Stimulated activated CD8-positive, alpha-beta memory T cell treated with anti-CD3 and anti-CD28 coated beads, Interleukin-7, amount 100 ng/mL, for 1 hour (primary cell): ENCODE measurements around the gene ITLN1.
A peak's percentile ranks its signal among the peaks of the same experiment; 100 is the strongest.
"Not testable (repeated sequence)": the region's sequence is repeated elsewhere in the genome, so short reads cannot be mapped to it uniquely, and the experiment has no call there.

ENCODE experiments used
- DNase-seq, 2 donors: peaks; one replicate each; pipeline ENCODE4 v3.0.0-alpha.2; 2020; ENCODE audit warnings: low read depth in 2 of 2

The ITLN1 gene

DNA sequence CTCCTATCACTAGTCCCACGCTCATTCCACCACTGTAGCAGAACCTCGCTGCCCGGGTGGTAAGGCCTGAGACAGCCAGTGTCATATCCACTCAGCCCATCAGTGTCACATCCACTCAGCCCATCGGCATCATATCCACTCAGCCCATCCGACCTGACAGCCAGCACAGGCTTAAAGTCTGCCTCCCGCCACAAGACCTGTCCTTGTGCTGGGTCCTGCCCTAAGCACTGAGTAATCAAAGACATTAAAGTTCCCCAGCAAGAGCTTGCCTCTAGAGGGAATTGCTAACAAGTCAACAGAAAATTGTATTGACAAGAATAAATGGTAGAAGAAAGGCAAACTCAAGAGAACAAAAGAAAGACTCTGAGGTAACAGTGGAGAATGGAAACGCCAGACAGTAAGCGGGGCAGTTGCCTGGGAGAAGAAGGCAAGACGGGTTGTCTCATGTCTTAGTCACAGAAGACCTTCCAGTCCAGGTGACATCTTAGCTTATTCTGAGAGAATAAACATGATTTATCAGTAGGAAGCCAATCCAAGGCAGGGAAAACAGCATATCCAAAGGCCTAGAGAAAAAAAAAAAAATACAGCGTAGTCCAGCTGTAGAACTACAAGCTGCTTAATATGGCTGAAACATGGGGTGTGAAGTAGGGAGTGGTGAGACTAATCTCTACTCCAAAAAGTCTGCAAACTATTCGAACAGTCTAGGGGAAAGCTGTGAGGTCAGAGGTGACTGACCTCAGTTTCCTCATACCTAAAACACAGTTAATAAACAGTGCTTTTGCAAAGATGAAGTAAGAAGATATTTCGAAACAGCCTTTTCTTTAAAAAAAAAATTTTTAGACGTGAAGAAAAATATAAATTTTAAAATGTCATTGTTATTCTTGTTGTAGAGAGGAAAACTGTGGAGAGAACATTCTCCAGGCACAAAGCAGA lies 1.1 kb downstream of the ITLN1 start:
- no peak for DNase-seq

DNA sequence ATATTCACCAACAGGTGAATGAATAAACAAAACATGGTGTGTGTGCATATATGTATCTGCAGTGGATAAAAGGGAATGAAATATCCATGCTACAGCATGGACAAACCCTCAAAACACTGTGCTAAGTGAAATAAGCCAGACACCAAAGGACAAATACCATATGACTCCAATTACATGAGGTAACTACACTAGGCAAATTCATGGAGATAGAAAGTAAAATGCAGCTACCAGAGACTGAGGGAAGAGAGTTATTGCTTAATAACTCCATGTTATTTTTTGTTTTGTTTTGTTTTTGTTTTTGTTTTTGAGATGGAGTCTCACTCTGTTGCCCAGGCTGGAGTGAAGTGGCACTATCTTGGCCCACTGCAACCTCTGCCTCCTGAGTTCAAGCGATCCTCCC lies 2.4 kb downstream of the ITLN1 start:
- no peak for DNase-seq

DNA sequence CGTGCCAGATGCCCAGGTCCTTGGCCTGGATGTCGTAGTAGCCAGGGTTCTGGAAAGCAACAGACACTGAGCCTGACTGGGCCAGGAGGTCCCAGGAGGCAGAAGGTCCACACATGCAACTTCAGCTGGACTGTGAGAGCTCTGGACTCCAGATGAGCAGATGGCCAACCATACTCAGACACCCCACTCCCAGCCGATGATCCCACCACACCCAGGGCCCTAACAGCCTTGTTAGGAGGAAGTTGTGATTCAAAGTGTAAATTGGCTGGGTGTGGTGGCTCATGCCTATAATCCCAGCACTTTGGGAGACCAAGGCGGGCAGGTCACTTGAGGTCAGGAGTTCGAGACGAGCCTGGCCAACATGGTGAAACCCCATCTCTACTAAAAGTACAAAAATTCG lies 3.7 kb downstream of the ITLN1 start:
- not testable (repeated sequence) for DNase-seq

DNA sequence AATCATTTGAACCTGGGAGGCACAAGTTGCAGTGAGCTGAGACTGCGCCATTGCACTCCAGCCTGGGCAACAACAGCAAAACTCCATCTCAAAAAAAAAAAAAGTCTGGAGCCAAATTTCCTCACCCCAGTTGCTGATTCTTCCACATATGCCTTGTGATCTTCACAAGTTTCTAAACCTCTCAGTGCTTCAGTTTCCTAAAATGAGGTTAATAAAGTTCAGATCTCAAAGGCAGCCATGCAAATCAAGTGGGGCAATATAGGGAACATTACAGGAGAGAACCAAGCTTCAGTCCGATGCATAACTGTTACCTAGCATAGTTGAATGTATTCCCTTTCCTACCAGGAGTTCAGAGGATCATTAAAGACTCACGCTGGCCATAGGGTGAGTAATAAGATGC lies 4.8 kb downstream of the ITLN1 start:
- DNase-seq, result no peak

DNA sequence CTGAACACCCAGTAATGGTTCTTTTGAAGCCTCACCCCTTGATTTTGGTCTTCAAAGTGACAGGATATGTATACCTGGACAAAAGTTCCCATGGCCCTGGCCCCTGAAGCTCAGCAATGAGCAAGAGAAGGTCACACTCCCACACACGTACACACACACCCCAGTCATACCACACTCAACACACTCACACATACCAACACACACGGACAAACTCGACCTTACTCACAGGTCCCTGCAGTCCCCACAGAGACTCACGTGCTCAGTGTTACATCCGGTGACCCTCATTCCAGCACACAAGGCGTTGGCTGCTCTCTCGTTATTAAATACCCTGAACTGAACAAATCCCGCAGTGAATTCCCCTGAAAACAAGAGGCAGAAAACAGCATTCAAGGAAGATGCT lies 5.9 kb downstream of the ITLN1 start:
- DNase-seq, result no peak

DNA sequence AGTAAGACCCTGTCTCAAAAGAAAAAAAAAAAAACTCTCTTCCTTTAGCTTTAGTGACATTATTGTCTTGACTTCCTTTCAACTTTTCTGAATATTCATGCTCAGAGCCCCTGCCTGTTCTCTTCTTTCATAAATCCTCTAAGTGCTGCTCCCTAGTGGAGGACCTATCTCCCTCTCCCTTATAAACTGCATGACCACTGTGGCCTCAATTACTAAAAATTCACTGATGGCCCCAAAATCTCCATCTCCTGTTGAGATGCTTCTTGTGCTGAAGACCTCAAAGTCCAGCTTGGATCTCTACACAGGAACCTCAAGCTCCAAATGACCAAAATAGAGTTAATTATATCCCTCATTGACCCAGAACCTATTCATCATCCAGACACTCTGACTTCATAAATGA lies 7.8 kb downstream of the ITLN1 start:
- DNase-seq, result no peak

DNA sequence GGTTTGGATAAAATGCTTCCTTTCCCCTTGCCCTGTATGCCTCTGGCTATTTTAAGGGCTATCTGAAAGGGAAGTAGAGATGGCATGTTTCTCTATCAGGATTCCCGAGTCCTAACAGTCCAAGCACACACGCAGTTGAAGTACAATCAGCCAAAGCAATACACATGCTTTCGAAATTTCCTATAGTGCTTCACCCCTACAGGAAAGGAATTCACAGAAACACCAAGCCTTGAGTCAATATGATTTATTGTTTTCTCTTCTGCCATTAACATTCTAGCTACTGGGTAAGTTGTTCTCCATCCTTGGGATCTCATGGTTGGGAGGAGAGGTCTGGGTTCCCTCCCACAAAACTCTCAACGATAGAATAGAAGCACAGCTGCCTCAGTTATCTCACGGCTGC lies 8.7 kb downstream of the ITLN1 start:
- no peak for DNase-seq

DNA sequence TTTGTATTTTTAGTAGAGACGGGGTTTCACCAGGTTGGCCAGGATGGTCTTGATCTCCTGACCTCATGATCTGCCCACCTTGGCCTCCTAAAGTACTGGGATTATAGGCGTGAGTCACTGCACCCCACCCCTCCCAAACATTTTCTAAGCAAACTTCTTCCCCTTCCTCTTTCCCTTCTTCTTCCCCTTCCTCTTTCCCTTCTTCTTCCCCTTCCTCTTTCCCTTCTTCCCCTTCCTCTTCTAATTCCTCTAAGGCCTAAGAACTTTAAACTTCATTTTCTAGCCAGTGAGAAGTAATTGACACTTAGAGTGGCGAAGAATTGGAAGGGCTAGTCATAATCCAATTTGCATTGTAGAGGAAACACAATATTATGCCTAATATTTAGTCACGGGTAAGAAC lies 9.4 kb downstream of the ITLN1 start:
- not testable (repeated sequence) for DNase-seq

DNA sequence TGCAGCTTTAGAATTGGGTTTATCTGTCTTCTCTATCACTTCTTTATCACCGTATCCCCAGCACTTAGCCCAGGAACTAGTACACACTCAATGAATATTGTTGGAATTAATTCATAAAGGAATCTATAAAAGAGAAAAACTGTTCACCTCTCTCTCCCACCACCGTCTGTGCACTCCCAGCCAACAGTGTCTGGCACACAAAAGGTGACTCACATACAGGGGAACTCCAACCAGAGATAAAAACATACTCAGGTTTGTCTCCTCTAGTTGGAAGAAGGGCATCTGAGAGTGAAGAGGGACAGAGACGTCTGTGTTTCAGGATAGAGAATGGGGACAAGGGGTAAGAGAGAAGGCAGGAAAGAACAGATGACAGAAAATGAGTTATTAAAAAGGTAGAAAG lies 10.0 kb downstream of the ITLN1 start:
- DNase-seq, result no peak

DNA sequence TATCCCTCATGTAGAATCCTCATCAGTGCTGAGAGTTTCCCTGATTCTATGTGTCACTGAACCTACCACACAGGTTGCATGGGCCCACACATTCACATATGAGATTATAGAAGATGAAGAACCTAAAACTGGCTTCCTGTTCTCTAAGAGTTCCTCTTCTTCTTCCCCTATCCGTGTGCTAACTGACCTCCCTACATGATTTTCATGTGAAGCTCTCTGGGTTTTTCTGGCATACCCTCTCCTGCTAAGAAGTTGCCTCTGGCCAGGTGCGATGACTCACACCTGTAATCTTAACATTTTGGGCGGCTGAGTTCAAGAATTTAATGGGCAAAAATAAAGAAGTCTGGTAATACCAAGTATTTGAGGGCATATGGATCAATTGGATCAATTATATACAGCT lies 16.8 kb downstream of the ITLN1 start:
- DNase-seq, result no peak

DNA sequence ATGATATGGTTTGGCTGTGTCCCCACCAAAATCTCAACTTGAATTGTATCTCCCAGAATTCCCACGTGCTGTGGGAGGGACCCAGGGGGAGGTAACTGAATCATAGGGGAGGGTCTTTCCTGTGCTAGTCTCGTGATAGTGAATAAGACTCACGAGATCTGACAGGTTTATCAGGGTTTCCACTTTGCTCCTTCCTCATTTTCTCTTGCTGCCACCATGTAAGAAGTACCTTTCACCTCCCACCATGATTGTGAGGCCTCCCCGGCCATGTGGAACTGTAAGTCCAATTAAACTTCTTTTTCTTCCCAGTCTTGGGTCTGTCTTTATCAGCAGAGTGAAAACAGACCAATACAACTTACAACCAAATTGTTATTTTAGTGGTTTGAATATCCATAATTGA lies 17.3 kb downstream of the ITLN1 start:
- not testable (repeated sequence) for DNase-seq

DNA sequence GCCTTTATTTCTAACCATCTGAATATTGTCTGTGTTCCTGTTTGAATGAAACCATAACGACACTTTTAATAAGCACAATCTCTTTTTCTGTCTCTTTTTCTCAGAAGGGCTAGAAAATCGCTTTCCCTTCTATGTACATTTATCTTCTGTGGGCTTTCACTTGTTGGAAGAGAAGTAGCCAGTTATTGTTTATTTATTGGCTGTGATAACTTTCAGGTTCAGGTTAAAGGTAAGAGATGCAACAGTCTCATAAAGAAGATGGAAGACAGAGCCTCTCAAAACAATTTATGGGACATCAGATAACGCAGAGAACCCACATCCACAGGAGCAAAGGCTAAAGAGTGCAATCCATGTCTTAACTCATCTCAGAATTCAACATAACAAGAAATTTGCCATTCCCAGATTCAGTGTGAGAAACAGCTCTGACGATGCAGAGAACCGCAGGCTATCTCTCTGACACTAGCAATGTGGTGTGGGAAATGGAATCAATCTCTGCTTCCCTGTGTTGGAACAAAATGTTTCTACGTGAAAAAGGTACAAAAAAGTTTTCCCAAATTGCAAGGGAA lies 18.2 kb downstream of the ITLN1 start:
- DNase-seq, result no peak

DNA sequence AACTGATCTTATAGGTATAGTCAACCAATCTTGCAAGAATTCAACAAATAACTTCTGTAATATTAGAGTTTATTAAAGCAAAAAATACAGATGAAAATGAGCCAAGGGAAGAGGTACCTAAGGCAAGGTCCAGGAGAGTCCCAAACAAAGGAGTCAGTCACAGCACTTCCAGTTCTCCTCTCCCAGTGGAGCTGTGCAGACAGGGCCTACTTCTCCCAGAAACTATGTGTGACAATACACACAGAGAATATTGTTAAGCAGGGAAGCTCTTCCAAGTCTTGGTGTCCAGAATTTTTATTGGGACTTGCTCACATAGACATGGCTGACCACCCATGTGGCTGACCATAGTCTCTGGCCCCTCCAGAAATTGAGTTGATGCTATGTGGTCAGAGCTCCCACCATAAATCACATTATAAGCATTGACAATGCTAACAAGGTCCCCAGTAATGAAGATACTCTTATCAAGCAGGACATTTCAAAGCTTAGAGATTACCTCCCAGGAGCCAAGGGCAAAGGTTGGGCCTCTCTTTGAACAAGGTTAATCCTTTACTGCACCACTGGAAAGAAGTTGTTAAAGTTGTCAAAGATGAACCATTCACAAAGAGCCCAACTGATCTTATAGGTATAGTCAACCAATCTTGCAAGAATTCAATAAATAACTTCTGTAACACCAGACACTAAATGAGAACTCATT lies 18.8 kb downstream of the ITLN1 start:
- no peak for DNase-seq

DNA sequence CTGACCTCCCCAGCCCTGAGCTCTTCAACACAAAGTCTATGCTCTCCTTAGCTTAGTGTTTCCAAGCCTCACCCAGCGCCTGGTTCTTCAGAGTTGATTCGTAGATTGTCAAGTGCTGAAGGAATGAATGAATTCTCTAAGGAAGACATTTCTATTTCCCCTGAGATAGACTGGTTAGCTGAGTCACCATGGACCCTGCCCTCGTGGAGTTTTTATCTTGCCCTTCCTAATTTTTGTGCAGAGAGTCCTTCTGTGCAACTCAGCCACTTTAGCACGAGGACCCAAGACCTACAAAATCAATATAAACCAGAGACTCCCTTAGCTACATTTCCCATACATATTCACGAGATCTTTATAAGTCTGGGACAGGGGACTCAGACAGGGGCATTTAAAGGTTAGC lies 19.6 kb downstream of the ITLN1 start:
- DNase-seq, result no peak

DNA sequence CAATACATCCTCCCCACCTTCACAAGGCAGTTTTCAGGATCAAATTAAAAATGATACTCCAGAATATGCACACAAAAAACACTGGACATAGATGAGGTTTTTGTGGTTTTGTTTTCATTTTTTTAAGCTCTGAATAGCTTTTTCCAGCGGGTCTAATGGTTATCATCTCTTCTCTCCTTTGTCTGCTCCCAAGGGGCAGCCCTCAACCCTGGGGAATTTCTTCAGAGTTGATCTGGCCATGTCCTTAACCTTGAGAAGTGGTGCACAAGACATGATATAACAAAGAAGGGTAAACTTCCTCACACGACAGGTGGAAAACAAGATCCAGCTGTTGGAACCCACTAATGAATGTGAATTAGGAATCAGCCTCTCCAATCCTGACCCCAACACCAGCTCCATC lies 20.8 kb downstream of the ITLN1 start:
- DNase-seq, result no peak

DNA sequence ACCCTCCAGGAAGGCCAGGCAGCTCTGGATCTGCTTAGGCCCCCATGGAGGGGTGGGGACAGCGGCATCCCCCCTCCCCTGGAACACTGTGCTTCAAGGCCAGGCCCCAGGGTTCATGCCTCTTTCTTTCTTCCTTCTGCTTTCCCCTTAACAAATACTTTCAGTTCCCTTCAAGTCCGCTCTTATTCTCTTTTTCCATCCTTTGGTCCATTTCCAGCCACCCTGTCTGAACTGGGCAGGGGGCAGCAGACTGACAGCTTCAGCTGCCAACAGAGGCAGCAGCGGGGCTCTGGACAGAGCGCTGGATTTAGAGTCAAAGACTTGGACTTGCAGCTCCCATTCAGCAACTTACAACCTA lies 21.2 kb downstream of the ITLN1 start:
- DNase-seq, result no peak

DNA sequence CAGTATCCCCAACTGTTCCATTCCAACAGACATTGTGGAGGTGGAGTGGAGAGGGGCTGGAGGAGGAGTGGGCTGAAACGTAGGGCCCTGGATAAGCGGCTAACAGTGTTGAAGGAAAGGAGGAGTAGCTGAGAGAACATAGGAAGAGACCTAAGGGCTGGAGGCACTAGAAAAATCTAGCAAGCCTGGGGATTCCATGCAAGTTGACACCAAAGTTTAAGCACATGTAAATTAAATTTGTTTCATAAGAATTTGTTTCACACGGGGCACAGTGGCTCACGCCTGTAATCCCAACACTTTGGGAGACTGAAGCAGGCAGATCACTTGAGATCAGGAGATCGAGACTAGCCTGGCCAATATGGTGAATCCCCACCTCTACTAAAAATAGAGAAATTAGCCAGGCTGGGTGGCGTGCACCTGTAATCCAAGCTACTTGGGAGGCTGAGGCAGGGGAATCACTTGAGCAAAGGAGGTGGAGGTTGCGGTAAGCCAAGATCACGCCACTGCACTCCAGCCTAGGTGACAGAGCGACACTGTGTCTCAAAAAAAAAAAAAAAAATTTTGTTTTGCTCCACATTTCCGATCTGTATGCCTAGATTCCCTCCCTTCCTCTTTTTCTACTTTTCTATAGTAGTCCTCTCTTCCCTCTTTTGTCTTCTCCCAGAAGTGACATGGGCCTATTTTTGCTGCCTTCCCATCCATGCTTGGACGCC lies 21.8 kb downstream of the ITLN1 start:
- DNase-seq, result no peak

DNA sequence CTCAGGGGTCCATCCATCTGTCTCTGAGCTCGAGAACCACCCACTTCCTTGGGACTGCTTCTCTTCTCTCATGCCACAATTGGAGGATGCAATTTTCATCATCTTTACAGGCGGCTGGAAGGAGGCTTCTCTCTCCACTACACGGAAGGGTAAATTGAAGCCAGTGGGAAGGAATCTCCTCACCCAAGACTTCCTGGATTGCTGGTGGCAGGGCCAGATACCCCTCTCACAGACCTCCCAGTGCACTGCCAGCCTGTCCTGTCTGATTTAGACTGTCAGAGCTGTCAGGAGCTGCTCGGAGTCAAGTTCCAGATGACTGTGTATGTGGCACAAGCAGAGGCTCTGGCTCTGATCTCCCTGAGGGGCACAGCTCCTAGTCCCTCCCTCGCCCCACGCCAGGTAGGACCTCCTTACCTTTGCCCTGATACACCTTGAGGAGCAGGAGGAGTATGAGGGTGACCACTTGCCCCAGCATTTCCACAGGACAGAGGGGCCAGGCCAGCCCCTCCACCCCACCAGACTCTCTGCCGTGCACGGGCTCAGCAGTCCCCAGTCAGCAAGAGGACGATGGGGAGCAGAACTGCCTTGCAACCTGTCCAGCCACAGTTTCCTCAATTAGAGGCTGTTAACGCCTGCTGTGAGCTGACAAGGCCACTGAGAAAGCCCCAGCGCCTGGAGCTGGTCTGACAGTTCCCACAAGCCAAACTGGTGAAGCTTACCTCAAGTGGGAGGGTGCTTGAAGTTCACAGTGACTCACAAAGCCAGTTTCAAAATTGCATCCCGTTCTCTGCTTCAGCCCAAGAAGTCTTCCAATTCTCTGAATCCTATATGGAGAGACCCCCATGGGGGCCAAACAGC lies 22.5 kb downstream of the ITLN1 start, which contains the start of gene CD244:
TSS of gene CD244 (minus strand) at position 685 of the 858 bp plus-strand sequence. CDS start at position 475, 210 bp downstream.
- peak; percentile 32 to 33 for DNase-seq

DNA sequence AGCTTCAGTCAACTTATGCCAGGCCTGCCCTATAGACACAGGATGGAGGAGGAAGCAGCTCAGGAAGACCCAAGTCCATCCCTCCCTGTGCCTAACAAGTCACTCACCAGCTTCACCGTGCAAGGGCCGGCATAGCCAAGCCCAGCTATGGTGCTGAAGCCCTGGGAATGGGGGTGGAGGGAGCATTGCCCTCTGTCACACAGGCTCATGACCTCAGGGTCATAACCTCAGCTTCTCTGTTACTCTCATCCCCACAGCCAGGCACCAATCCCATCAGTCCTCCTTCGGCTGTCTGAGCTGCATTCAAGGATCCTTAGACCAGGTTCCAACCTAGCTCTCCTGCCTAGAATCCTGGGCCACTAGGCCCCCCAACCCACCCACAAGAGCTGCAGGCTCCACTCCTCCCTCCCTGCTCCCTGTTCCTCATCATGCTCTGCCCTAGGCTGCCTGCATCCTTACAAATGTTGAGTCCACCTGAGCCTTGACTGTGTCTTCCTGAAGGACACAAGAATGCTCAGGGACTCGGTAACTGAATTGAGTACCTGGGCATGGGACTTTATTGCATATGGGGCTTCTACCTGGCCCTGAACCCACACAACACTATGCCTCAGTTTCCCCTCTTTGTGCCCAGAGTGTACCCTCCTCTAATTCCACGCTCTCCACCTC lies 24.0 kb downstream of the ITLN1 start:
- no peak for DNase-seq

DNA sequence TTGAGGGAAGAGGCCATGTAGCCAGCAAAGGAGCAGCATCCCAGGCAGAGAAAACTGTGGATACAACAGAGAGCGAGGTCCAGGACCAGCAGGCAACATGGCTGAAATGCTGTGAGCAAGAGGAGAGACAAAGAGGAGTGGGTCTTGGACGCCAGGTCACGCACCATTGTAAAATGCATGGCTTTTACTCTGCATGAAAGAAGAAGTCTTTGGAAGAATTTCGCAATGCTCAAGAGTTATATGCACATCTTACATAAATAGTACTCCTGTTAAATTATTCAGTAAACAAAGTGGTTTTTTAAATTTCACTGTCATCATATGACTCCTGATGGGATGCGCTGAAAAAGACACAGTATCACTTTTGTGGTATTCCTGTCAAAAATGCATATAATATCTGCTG lies 25.8 kb downstream of the ITLN1 start:
- no peak for DNase-seq

DNA sequence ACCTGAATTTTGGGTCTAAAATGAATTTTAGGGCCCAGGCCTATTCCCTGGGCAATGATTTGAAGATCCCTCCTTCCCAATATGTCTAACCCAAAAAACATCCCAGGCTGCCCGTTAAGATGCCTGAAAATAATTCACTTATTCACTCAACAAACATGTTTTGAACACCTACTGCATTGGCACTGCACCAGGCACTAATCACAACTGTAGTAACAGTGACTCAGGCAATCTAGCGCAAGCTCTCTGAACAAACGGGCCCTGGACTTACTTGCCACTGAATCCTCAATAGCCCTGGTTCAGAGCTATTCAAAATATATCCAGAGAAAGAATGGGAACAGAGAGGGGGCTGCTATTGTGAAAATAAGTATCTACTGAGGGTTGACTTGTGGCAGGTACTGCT lies 26.5 kb downstream of the ITLN1 start:
- DNase-seq, result no peak
